Stimulated activated naive CD4-positive, alpha-beta T cell treated with Interleukin-2 at 50 U/mL for 16 hours (primary cell): ENCODE results near the gene IL1B.
"Not testable (repeated sequence)": the region's sequence is repeated elsewhere in the genome, so short reads cannot be mapped to it uniquely, and the experiment has no call there.

Source experiments
- DNase-seq: peaks from one replicate; lab custom pipeline; 2025; lab: John Stamatoyannopoulos, UW

The IL1B gene

GRCh38 chr2:112836695-112837117, at the start of gene IL1B:
Gene IL1B (minus strand): TSS chr2:112836779. CDS start chr2:112836229, 550 bp downstream.
- no peak for DNase-seq

GRCh38 chr2:112886291-112886690, 49.7 kb upstream of the IL1B start:
- no peak for DNase-seq

- DNase-seq, result no peak
Measured at GRCh38 chr2:112885506-112885902, 48.9 kb upstream of the IL1B start.

- peak; percentile 57 for DNase-seq
Measured at GRCh38 chr2:112884869-112885505, 48.4 kb upstream of the IL1B start.

- DNase-seq, result no peak
Measured at GRCh38 chr2:112883669-112884068, 47.1 kb upstream of the IL1B start.

- peak; percentile 36 for DNase-seq
Measured at GRCh38 chr2:112881217-112881985, 44.8 kb upstream of the IL1B start.

GRCh38 chr2:112880696-112881095, 44.1 kb upstream of the IL1B start:
- no peak for DNase-seq

- no peak for DNase-seq
Measured at GRCh38 chr2:112880091-112880531, 43.5 kb upstream of the IL1B start.

GRCh38 chr2:112879491-112880041, 43.0 kb upstream of the IL1B start:
- no peak for DNase-seq

- no peak for DNase-seq
Measured at GRCh38 chr2:112877423-112877822, 40.8 kb upstream of the IL1B start.

- no peak for DNase-seq
Measured at GRCh38 chr2:112876971-112877361, 40.4 kb upstream of the IL1B start.

GRCh38 chr2:112876257-112876970, 39.8 kb upstream of the IL1B start:
- DNase-seq, result no peak

- no peak for DNase-seq
Measured at GRCh38 chr2:112870841-112871835, 34.6 kb upstream of the IL1B start.

GRCh38 chr2:112869258-112869842, 32.8 kb upstream of the IL1B start:
- peak; percentile 7 for DNase-seq

GRCh38 chr2:112867701-112868631, 31.4 kb upstream of the IL1B start:
- DNase-seq, result no peak

- DNase-seq, result no peak
Measured at GRCh38 chr2:112866128-112866835, 29.7 kb upstream of the IL1B start.

- no peak for DNase-seq
Measured at GRCh38 chr2:112864072-112864471, 27.5 kb upstream of the IL1B start.

- not testable (repeated sequence) for DNase-seq
Measured at GRCh38 chr2:112859406-112860183, 23.0 kb upstream of the IL1B start.
